Stimulated activated CD8-positive, alpha-beta memory T cell treated with anti-CD3 and anti-CD28 coated beads, Interleukin-12 subunit alpha, Interleukin-12 subunit beta, amount 100 ng/mL, for 1 hour (primary cell): ENCODE data around the gene SNX6.
"Not testable (repeated sequence)": the region's sequence is repeated elsewhere in the genome, so short reads cannot be mapped to it uniquely, and the experiment has no call there.

Experiments
- DNase-seq: peaks from one replicate; pipeline ENCODE4 v3.0.0-alpha.2; 2020; ENCODE audit warnings: low read depth

The SNX6 gene

DNA sequence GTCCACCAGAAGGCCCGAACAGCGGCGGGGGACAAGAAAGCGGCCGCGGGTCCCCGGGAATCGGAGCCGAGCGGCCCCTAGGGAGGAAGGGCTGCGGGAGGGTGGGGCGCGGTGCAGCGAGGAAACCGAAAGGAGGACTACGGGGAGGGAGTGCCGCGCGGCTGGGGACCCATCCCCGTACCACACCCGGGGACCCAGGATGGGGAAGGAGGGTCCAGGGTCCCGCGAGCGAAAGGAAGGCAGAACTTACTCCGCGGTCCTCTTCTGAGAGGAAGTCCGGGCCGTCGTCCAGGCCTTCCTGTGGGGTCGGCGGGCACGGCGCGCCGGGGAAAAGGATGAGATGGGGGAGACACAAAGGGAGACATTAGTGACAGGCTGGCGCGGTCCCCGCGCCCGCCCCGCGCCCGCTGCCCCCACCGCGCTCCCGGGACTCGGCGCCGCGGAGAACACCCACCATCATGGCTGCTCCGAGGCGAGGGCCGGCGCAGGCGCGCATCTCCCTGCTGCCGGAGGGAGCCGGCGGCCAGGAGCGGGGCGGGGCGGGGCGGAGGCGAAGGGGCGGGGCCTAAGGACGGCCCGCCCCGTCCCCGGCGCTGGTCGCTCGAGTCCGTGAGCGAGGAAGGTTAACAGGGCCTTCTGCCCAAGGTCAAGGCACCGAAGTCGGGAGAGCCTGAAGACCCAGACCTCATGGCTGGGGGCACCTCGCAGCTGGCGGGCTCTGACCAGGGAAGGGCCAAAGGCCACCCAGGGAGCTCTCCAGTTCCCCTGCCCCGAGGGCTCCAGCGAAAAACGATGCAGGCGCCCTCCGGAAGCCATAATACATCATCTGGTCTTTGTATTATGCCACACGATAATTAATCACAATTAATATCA, at the start of gene SNX6:
Gene SNX6, minus strand, starts transcription at position 492 of the 873 bp plus-strand sequence. Its CDS starts 32 bp downstream, at position 460.
- peak; percentile 62 for DNase-seq

DNA sequence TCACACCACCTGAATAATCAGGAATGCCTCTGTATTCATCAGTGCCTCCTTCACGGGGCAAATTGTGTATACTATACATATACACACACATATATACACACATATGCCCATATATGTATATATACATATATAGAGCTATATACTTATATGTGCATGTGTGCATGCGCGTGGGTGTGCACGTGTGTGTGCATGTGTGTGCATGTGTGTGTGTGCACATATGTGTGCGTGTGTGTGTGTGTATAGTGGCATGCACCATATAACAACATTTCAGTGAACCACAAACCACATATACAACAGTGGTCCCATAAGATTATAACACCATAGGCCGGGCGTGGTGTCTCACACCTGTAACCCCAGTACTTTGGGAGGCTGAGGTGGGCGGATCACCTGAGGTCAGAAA, 48.8 kb upstream of the SNX6 start:
- no peak for DNase-seq

DNA sequence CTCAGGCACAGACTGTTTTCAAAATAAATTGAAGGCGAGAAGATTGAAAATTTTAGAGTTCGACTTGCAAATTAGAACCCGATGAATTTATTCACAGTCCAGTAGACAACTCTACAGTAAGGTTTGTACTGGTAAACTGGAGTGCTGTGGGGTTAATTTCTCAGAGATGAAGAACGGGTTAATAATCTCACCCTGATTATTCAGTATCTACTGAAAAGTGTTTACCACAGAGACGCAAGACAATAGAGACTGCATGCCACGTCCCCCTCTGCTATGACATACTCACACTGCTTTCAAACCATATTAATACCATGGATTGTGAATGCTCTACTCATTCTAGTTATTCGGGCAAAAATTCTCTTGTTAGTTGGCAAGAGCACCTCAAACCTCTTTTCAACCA, 48.4 kb upstream of the SNX6 start:
- no peak for DNase-seq

DNA sequence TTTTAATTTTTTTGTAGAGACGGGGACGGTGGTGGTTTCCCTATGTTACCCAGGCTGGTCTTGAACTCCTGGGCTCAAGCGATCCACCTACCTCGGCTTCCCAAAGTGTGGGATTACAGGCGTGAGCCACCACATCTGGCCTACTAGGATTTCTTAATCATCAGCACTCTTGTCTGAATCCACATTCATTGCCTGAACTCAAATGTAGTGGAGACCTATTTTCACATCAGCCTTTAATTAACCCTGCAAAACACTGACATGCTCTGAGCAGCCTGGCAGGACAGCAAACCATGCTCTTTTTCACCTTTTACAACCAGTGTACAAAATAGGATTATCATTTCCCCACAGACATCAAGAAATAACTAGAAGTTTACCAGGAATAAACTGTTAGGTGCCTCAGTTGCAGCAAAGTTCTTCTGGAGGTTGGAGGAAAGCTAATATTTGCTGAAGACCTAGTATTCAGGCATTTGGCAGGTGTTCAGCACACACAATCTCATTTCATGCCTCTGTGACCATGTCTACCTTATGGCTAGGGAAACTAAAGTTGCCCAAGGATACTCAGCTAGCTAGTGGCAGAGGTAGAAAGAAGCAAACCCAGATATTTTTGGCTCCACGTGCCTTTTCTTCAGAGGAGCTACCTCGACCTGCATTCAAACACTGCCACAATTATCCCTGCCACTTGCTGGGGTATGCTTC, 46.7 kb upstream of the SNX6 start:
- DNase-seq, result no peak

DNA sequence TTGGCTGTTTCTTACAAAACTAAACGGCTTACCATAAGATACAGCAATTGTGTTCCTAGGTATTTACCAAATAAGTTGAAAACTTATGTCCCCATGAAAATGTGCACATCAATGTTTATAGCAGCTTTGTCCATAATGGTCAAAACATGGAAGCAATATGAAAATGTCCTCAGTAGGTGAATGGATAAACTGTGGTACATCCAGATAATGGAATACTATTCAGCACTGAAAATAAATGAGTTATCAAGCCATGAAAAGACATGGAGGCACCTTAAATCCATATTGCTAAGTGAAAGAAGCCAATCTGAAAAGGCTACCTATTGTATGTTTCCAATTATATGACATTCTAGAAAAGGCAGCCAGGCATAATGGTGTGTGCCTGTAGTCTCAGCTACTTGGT, 43.8 kb upstream of the SNX6 start:
- no peak for DNase-seq

DNA sequence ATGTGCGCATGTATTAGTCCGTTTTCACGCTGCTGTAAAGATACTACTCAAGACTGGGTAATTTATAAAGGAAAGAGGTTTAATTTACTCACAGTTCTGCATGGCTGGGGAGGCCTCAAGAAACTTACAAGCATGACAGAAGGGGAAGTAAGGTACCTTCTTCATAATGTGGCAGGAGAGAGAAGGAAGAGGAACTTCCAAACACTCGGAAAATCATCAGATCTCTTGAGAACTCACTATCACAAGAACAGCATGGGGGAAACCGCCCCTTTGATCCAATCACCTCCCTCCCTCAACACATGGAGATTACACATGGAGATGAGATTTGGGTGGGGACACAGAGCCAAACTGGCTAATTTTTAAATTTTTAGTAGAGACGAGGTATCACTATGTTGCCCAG, 41.8 kb upstream of the SNX6 start:
- DNase-seq, result no peak

DNA sequence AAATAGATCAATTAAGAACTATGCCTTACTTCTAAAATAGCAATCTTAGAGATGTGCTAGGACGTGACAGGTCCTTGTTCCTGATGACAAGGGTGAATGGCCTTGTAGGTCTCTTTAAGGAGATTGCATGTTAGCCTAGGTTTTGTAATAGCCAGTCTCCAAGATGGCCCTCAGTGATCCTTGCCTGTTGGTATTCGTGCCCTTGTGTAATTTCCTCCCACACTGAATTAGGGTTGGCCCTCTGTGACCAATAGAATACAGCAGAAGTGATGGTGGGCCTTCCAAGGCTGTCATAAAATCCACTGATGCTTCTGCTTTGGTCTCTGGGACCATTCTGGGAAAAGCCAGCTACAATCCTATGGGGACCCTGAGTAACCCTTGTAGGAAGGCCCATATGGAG, 38.2 kb upstream of the SNX6 start:
- DNase-seq, result no peak

DNA sequence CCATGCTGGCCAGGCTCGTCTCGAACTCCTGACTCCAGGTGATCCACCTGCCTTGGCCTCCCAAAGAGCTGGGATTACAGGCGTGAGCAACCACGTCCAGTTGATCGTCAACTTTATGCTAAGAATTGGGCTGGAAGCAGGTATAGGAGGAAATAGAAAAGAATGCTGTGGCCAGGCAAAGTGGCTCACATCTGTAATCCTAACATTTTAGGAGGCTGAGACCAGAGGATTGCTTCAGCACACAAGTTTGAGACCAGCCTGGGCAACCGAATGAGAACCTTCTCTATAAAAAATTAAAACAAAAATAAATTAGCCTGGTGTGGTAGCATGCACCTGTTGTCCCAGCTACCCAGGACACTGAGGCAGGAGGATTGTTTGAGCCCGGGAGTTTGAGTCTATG, 37.1 kb upstream of the SNX6 start:
- no peak for DNase-seq

DNA sequence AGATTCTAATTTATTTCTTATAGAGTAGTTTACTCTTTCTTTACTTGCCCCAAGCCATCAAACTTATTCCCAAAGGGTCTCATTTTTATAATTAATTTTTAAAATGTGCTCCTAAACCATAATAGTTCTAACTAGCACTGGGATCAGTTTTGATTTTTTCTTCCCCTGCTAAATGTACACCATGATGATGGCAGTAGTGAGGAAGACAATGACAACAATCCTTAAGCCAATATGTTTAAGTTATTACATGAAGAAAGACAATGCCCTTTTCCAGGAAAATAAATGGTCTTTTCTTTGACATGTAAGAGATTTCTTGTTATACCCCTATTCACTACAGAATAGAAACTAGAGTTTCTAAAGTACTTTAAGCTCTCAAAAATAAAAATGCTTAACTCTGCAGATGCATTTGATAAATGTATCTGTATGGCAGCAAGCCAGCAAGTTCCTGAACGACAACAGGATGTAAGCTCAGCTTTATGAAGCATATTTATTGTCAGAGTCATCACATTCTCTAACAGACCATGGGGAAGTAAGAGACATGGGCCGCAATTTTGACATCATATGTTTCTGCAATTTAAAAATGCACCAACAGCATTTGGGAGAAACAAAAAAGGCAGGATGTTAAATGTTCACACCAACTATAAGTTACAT, 36.0 kb upstream of the SNX6 start:
- no peak for DNase-seq

DNA sequence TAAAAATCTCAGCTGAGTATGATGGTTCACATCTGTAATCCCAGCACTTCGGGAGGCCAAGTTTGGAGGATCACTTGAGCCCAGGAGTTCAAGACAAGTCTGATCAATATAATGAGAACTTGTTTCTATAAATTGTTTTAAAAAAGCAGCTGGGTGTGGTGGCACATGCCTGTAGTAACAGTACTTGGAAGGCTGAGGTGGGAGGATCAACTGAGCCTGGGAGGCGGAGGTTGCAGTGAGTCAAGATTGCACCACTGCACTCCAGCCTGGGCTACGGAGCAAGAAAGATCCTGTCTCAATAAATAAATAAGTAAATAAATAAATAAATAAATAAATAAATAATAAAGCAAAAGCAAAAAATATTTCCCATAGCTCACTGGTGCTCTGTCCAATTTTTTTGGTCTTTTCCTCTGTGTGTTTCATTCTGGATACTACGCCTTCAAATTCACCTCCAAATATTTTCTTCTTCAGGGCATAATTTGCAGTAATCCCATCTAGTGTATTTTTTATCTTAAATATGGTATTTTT, 32.7 kb upstream of the SNX6 start:
- DNase-seq, result no peak

DNA sequence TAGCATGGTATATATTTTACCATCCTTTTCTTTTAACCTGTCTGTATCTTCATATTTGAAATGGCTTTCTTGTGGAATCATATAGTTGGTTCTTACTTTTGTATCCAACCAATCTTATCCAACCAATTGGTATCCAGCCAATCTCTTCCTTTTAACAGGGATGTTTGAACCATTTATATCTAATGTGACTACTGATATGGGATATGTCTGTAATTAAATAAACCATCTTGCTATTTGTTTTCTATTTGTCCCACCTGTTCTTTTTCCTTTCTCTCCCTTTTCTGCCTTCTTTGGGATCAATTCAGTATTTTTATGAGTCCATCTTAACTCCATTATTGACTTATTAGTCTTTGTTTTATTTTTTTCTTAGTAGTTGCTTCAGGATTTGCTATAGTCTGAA, 30.8 kb upstream of the SNX6 start:
- DNase-seq, result no peak

DNA sequence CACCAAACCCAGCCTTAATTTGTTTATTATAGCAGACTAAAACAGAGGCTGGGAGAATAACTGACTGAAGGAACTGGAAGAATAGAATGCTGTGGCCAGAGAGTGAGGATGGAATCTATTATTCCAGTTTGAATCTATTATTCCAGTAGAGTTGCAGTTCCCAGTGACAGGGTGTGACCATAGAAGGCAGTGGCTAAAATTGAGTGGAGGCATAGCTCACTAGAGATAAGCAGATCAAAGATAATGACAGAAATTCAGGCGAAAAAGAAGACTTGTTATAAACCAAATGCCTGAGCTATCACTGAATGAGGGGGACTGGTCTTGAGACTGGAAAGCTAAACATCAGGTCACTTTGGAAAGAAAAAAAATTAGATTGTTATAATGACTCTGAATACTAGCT, 26.0 kb upstream of the SNX6 start:
- DNase-seq, result no peak

DNA sequence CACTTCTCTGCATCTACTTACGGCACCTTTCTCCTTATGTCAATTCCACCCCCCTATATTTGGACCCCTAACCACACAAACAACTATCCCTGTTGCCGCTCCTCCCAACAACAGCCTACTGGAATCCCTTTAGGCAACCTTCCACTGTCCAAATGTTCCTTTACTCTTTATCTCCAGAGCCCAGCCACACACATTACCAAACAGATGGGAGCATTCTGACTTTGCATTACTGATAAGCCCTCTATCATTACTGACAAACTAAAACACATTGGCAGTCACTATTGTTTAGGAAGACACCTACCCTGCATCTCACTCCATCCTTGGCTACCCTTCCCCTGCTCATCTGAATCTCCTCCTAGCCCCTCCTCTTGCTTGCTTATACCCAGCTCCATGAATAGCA, 23.1 kb upstream of the SNX6 start:
- DNase-seq, result not testable (repeated sequence)

DNA sequence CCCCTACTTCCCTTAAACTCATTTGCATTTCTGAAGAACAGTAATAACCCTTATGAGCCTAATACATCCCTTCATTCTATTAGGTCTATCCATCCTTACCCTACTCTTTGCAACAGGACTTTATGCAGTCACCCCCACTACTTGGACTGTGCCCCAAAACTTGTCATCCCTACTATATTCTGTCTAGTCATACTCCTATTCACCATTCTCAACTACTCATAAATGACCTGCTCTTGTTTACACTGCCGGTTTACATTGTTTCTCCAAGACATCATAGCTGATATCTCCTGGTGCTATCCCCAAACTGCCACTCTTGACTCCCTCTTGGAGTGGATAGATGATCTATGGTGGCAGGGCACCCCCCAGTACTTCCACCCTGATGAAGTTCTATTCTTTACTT, 22.4 kb upstream of the SNX6 start:
- DNase-seq, result not testable (repeated sequence)

DNA sequence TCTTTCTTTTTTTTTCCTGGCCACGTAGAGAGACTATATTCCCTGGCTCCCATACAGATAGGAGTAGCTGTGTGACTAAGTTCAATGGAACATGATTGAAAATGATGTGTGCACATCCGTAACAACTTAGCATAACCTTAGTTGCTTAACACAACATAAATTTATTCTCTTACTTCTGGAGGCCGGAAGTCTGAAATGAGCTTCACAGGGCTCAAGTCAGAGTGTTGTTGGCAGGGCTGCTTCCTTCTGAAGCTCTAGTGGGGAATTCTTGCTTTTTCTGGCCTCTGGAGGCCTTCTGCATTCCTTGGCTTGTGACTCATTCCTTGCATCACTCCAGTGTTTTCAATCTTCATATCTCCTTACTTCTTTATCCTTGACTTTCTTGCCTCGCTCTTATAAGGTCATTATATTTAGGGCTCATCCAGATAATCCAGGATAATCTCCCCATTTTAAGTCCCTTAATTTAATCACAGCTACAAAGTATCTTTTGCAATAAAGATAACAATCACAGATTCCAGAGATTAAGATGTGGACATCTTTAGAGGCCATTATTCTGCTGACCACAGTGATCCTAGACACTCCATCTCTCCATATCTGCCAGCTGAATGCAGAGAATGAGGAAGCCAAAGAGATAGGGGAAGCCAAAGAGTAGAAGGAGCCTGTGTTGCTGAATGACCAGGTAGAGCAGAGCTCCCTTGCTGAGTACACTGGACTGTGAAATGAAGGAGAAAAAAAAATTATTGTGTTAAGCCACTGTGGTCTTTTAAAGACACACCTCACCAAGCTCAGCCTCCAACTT, 21.0 kb upstream of the SNX6 start:
- no peak for DNase-seq

DNA sequence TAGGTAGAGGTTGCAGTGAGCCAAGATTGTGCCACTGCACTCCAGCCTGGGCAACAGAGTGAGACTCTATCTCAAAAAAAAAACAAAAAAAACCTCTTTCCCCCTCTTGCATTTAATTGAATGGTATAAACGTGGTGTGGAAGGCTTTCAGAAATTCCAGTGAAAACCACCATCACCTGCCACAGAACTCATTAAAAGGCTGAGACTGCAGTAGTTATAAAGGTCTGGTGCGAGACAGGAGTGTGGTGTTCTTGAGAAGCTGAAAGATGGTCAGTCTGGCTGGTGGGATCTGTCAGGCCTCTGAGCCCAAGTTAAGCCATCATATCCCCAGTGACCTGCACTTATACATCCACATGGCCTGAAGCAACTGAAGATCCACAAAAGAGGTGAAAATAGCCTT, 20.1 kb upstream of the SNX6 start:
- DNase-seq, result not testable (repeated sequence)

DNA sequence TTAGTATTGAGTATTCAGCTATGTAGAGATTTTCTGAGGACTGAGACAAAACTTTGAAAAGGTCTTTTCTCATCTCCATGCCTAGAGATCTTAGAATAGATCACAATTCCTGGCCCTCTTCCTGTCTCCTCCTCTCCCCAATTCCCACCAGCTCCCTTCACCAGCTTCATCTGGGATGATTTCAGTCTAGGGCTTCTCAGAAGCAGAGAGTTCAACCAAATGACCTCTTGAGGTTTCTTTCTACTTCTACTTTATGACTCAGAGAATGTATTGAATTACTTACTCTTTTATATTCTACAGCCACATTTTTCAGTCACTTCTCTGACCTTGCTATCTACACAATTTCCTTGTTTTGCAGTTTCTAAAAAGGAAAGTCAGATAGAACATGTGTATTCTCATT, 19.4 kb upstream of the SNX6 start:
- DNase-seq, result no peak

DNA sequence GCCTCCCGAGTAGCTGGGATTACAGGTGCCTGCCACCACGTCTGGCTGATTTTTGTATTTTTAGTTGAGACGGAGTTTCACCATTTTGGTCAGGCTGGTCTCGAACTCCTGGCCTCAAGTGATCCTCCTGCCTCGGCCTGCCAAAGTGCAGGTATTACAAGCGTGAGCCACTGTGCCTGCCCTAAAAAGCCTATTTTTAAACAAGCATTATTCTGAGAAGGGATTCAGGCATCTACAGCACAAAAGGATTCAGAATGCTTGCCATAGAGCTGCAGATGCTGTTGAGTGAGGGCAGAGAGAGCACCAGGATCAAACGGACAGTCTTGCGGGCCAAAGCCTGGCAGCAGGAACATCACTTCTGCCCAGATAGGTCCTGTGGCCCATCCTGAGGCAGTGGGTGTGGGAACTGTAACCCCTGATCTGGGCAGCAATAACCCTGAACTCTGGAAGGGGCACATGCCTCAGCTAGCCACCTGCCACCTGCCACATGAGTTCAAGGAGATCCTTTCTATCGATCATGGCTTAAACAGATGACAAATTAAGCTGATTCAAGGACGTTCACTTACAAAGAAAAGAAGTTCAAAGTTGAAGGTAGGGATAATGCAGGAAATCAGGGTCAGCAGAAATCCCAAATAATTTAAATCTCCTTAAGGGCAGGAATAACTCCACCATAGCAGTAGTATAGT, 16.8 kb upstream of the SNX6 start:
- DNase-seq, result no peak

DNA sequence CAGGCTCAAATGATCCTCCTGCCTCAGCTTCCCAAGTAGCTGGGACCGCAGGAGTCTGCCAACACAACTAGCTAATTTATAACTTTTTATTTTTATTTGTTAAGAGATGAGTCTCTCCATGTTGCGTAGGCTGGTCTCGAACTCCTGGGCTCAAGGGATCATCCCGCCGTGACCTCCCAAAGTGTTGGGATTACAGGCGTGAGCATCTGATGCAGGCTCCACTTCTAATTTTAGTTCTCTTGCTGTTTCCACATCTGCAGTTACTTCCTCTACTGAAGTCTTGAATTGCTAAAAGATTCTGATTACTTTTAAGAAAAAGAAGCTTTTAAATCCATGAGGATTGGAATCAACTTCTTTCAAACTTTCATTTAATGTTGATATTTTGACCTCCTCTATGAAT, 13.4 kb upstream of the SNX6 start:
- DNase-seq, result no peak

DNA sequence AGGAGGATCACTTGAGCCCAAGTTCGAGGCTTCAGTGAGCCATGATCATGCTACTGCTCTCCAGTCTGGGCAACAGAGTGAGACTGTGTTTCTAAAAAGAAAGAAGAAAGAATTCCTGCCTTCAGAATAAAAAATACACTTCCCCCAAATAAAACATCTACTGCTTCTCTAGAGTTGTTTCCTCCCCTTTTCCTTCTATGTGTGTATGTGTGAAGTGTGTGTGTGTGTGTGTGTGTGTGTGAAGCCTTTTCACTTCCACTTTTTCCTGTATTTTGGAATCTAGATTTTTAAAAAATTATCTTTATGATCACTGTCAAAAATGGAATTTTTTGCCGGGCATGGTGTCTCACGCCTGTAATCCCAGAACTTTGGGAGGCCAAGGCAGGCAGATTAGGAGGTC, 12.6 kb upstream of the SNX6 start:
- no peak for DNase-seq

DNA sequence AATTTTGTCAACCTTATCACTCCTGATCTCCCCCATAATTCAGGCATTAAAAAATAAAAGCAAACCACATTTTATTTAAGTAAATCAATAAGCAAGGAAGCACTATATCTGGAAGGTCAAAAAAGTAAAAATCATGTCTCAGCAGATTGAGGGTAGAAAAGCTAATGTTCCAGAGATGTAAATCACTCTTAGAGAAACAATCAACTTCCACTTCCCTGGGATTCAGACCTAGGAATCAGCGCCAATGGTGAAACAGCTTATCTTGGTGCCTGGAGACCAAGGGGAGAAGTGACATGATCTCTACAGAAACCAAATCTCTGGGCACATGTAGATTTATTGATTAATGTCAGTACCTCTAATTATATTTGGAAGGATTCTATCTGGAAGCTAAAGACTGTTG, 10.9 kb upstream of the SNX6 start:
- DNase-seq, result no peak
